ENCODE data around the gene PDP2. TPM values are rescaled to one million over a fixed set of nuclear protein-coding genes. Genes with fewer than 3 reads are reported as not detected.

The PDP2 gene
- total RNA-seq, 1 experiment from 2014 or later, result 27.2 TPM

GRCh38 chr16:66848172-66848571, 32.1 kb upstream of the PDP2 start:
- BruUV-seq (replicated peaks), result no TSS peak
- no peak for TF ChIP-seq CTCF (IDR thresholded peaks at IDR 0.05; ENCODE audit: unreplicated experiment)
- H3K27ac Mint-ChIP-seq (ENCODE audit: unreplicated experiment), result no peak overlapping the region
- intact Hi-C loops (cut with micrococcal nuclease; ENCODE audit: unreplicated experiment), result no loop called here
- H3K4me1 Mint-ChIP-seq (ENCODE audit: low read depth, unreplicated experiment), result peaks cover 8% of the 10 kb centered on the region
- CTCF ChIA-PET, result interaction anchor here (1.1 kb wide), 1 partner anchor 20 kb away, joined by 4 read pairs; no protein-coding TSS in a partner anchor
- no peak overlapping the region for H3K4me3 Mint-ChIP-seq (ENCODE audit: low read depth, unreplicated experiment)
- H3K9me3 Mint-ChIP-seq (ENCODE audit: low read depth, unreplicated experiment), result no peaks in the 10 kb centered on the region
- H3K27me3 Mint-ChIP-seq (ENCODE audit: unreplicated experiment), result peaks cover 86% of the 10 kb centered on the region
- no peaks in the 10 kb centered on the region for H3K36me3 Mint-ChIP-seq (ENCODE audit: insufficient read depth, unreplicated experiment)
- no peak for DNase-seq

GRCh38 chr16:66849021-66849420, 31.3 kb upstream of the PDP2 start:
- TF ChIP-seq CTCF (IDR thresholded peaks at IDR 0.05; ENCODE audit: unreplicated experiment), result no peak
- H3K27me3 Mint-ChIP-seq (ENCODE audit: unreplicated experiment), result peaks cover 86% of the 10 kb centered on the region
- no peaks in the 10 kb centered on the region for H3K36me3 Mint-ChIP-seq (ENCODE audit: insufficient read depth, unreplicated experiment)
- CTCF ChIA-PET, result interaction anchor here (0.6 to 1.2 kb wide), 2 partner anchors 11 to 18 kb away, joined by 3 to 4 read pairs; partner anchors contain the start of gene NAE1
- H3K4me3 Mint-ChIP-seq (ENCODE audit: low read depth, unreplicated experiment), result no peak overlapping the region
- H3K9me3 Mint-ChIP-seq (ENCODE audit: low read depth, unreplicated experiment), result no peaks in the 10 kb centered on the region
- no TSS peak for BruUV-seq (replicated peaks)
- H3K4me1 Mint-ChIP-seq (ENCODE audit: low read depth, unreplicated experiment), result peaks cover 8% of the 10 kb centered on the region
- intact Hi-C loops (cut with micrococcal nuclease; ENCODE audit: unreplicated experiment), result no loop called here
- no peak for DNase-seq
- H3K27ac Mint-ChIP-seq (ENCODE audit: unreplicated experiment), result no peak overlapping the region

GRCh38 chr16:66849549-66849948, 30.8 kb upstream of the PDP2 start:
- H3K36me3 Mint-ChIP-seq (ENCODE audit: insufficient read depth, unreplicated experiment), result no peaks in the 10 kb centered on the region
- TF ChIP-seq CTCF (IDR thresholded peaks at IDR 0.05; ENCODE audit: unreplicated experiment), result no peak
- H3K4me3 Mint-ChIP-seq (ENCODE audit: low read depth, unreplicated experiment), result no peak overlapping the region
- H3K27ac Mint-ChIP-seq (ENCODE audit: unreplicated experiment), result no peak overlapping the region
- intact Hi-C loops (cut with micrococcal nuclease; ENCODE audit: unreplicated experiment), result no loop called here
- DNase-seq, result no peak
- CTCF ChIA-PET, result interaction anchor here (0.6 to 1.2 kb wide), 2 partner anchors 11 to 19 kb away, joined by 3 to 4 read pairs; partner anchors contain the start of gene NAE1
- peaks cover 8% of the 10 kb centered on the region for H3K4me1 Mint-ChIP-seq (ENCODE audit: low read depth, unreplicated experiment)
- peaks cover 86% of the 10 kb centered on the region for H3K27me3 Mint-ChIP-seq (ENCODE audit: unreplicated experiment)
- BruUV-seq (replicated peaks), result no TSS peak
- no peaks in the 10 kb centered on the region for H3K9me3 Mint-ChIP-seq (ENCODE audit: low read depth, unreplicated experiment)

- BruUV-seq (replicated peaks), result no TSS peak
Observed at GRCh38 chr16:66850115-66850815, 30.1 kb upstream of the PDP2 start.

More at GRCh38 chr16:66850115-66850815, 30.1 kb upstream of the PDP2 start:
- peaks cover 4% of the 10 kb centered on the region for H3K4me1 Mint-ChIP-seq (ENCODE audit: low read depth, unreplicated experiment)
- no peak overlapping the region for H3K27ac Mint-ChIP-seq (ENCODE audit: unreplicated experiment)
- TF ChIP-seq CTCF (IDR thresholded peaks at IDR 0.05; ENCODE audit: unreplicated experiment), result no peak
- H3K36me3 Mint-ChIP-seq (ENCODE audit: insufficient read depth, unreplicated experiment), result no peaks in the 10 kb centered on the region
- H3K4me3 Mint-ChIP-seq (ENCODE audit: low read depth, unreplicated experiment), result no peak overlapping the region
- no peaks in the 10 kb centered on the region for H3K9me3 Mint-ChIP-seq (ENCODE audit: low read depth, unreplicated experiment)
- CTCF ChIA-PET, result interaction anchor here (1.2 kb wide), 1 partner anchor 20 kb away, joined by 3 read pairs; the partner anchor contains the start of gene NAE1
- H3K27me3 Mint-ChIP-seq (ENCODE audit: unreplicated experiment), result peaks cover 86% of the 10 kb centered on the region
- DNase-seq, result no peak
- intact Hi-C loops (cut with micrococcal nuclease; ENCODE audit: unreplicated experiment), result no loop called here

All from Calu3 (cell line).